Ovary (tissue), 9 donors: Measurements from ENCODE around the gene DBH. TPM values are rescaled to one million over a fixed set of nuclear protein-coding genes. Genes with fewer than 3 reads are reported as not detected.
"Not testable (repeated sequence)": the region's sequence is repeated elsewhere in the genome, so short reads cannot be mapped to it uniquely, and the experiment has no call there.

Source experiments
- DNase-seq, 5 donors: peaks; one replicate each; pipeline ENCODE4 v3.0.0-alpha.2; 2019 to 2020
- H3K27ac ChIP-seq, 2 donors: fragments of 200-600 bp; one replicate each; pipeline versions ENCODE4 v1.5.1 to v1.8.0; 2019 to 2022
- H3K27me3 ChIP-seq: fragments of 200-600 bp; one replicate; pipeline ENCODE4 v1.8.0; 2022
- H3K36me3 ChIP-seq: fragments of 200-600 bp; sonication (generic); one replicate; pipeline ENCODE4 v1.5.1; 2019
- H3K4me1 ChIP-seq: one replicate; pipeline ENCODE4 v1.8.1; 2013; ENCODE audit warnings: mild to moderate bottlenecking, moderate library complexity; ENCODE audit not compliant: insufficient read depth
- H3K4me3 ChIP-seq: fragments of 200-600 bp; sonication (generic); one replicate; pipeline ENCODE4 v1.5.1; 2017
- H3K9me3 ChIP-seq, 2 donors: fragments of 200-600 bp in 1 of 2; sonication (generic) in 1 of 2; one replicate each; pipeline versions ENCODE4 v1.5.1 to v1.8.1; 2013 to 2019; ENCODE audit warnings: mild to moderate bottlenecking in 1 of 2, moderate library complexity in 1 of 2
- EP300 ChIP-seq: sonication (generic); formaldehyde crosslinking; IDR thresholded peaks from one replicate; pipeline ENCODE4 v1.6.1; 2017; ENCODE audit warnings: antibody characterized with exemption
- POLR2A ChIP-seq: fragments of 450-650 bp; IDR thresholded peaks from one replicate; pipeline ENCODE4 v1.6.1; 2017; ENCODE audit warnings: antibody characterized with exemption, mild to moderate bottlenecking, moderate library complexity
- WGBS, 3 donors: extraction: QIAGEN DNeasy Blood & Tissue Kit in 1 of 3; methylation state at CpG; one replicate each; pipeline versions ENCODE4 v1.1.5 to v1.1.7; 2013 to 2017; 5-methylcytosine and 5-hydroxymethylcytosine counted together
- intact Hi-C, 4 donors: fragments of 100-400 bp; cut with DNase I; formaldehyde crosslinking; loops; one replicate each; pipeline versions ENCODE4 v1.11.0 to v1.15.1; 2022 to 2023
- polyA plus RNA-seq, 2 donors: library from polyadenylated mRNA; stranded (reverse); fragments of 200-250 nt in 1 of 2; fragments of 350-450 nt in 1 of 2; fragmentation: Illumina TruSeq in 1 of 2; extraction: RNeasy Lipid Tissue Mini Kit (QIAGEN cat#74804) in 1 of 2; gene quantifications; one replicate each; pipeline ENCODE4 v1.2.3, GENCODE V29; 2013 to 2014
- total RNA-seq, 7 donors: library from RNA; depleted of rRNA in 2 of 7; stranded (reverse); fragments of >200 nt in 2 of 7; fragmentation: NEBNext Ultra II Directional in 3 of 7; extraction: Animal tissue kit (Norgen Biotek cat#: 25700) in 3 of 7; gene quantifications; one replicate each; pipeline versions ENCODE4 v1.1.0 to v1.2.4, GENCODE V29; 2016 to 2023
- TF ChIP-seq, protein P1 (sequence below), 3 donors: fragments of 450-650 bp in 2 of 3; fragments of 200-600 bp in 1 of 3; IDR thresholded peaks; one replicate each; pipeline versions ENCODE4 v1.5.1 to v1.8.0; 2016 to 2022; ENCODE audit warnings: antibody characterized with exemption in 3 of 3, mild to moderate bottlenecking in 1 of 3
- donor health status: DM: no; HTN: no; CAD: no; lungs with moderate emphysema.
- donor health status: DM: no; HTN: no; CAD: no.
- donor health status: Bipolar disorder and iron deficiency.
- donor health status: DM: yes; HTN: yes; CAD: no.
- donor health status: DM: no; HTN: no; CAD: no.
- donor health status: DM: yes; HTN: yes; CAD: no.

DBH gene
- total and polyA plus RNA-seq, 9 donors = 0.28 TPM; not detected in 8

DNA sequence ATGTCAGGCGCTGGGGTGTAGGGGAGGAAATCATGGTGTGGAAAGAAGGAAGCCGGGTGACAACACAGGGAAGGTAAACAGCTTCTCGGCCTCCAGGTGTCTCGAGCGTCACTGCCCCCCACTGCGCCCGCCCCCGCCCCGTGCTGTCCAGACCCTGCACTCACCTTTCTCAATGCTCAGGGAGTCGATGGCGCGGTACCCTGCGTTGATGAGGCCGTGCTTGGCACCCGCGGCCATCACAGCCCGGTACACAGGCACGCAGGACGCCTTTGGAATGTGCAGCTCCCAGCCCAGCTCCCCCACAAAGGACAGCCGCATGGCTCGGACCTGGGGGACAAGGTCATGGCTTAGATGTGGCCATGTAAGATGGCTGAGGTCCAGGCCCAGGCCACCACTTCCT, 35.2 kb downstream of the DBH start:
- 83 to 91% (median 89%) methylated on average over 21 of the region's 21 CpGs for WGBS, 3 donors
- Histone ChIP-seq H3K36me3 (no peaks in the 10 kb centered on the region), H3K27ac (no peak overlapping the region), H3K27me3 (no peaks in the 10 kb centered on the region), H3K9me3 (no peaks in the 10 kb centered on the region), H3K4me1 (no peaks in the 10 kb centered on the region), H3K4me3 (no peak overlapping the region)
- TF ChIP-seq POLR2A (no peak), EP300 (no peak)
- TF ChIP-seq, protein P1, sequence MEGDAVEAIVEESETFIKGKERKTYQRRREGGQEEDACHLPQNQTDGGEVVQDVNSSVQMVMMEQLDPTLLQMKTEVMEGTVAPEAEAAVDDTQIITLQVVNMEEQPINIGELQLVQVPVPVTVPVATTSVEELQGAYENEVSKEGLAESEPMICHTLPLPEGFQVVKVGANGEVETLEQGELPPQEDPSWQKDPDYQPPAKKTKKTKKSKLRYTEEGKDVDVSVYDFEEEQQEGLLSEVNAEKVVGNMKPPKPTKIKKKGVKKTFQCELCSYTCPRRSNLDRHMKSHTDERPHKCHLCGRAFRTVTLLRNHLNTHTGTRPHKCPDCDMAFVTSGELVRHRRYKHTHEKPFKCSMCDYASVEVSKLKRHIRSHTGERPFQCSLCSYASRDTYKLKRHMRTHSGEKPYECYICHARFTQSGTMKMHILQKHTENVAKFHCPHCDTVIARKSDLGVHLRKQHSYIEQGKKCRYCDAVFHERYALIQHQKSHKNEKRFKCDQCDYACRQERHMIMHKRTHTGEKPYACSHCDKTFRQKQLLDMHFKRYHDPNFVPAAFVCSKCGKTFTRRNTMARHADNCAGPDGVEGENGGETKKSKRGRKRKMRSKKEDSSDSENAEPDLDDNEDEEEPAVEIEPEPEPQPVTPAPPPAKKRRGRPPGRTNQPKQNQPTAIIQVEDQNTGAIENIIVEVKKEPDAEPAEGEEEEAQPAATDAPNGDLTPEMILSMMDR (IDR thresholded peaks at IDR 0.05) = no peak
- intact Hi-C loops = no loop called here
- no peak for DNase-seq

GRCh38 chr9:133672503-133673257, 36.5 kb downstream of the DBH start:
- intact Hi-C loops = no loop called here
- H3K27me3 ChIP-seq = no peaks in the 10 kb centered on the region
- H3K9me3 ChIP-seq = no peaks in the 10 kb centered on the region
- H3K4me3 ChIP-seq = no peak overlapping the region
- no peaks in the 10 kb centered on the region for H3K4me1 ChIP-seq
- no peak overlapping the region for H3K27ac ChIP-seq
- 88 to 93% (median 90%) methylated on average over 31 of the region's 31 CpGs for WGBS, 3 donors
- no peak for DNase-seq
- H3K36me3 ChIP-seq = no peaks in the 10 kb centered on the region
- TF ChIP-seq POLR2A = no peak
- TF ChIP-seq EP300 = no peak
- TF ChIP-seq, protein P1 (IDR thresholded peaks at IDR 0.05) = no peak

DNA sequence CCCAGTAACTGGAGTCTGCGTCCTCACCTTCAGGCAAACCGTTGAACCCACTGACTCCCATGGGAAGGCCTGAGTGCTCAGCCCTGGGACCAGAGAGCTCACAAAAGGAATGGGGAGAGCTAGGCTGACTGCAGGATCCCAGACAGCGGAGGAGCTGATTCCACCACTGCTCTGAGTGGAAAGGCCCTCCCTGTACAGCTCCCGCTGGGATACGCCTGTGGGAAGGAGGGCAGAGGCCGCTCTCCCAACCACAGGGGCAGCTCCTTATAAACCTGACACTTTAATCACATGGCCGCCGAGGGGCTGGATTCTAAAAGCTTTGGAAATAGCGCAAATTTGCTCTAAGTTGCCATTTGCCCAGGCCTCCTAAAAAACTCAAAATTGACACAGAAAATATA, 37.1 kb downstream of the DBH start:
- no peak overlapping the region for H3K27ac ChIP-seq
- H3K36me3 ChIP-seq = no peaks in the 10 kb centered on the region
- no peak for DNase-seq
- WGBS, 3 donors = 83 to 87% (median 85%) methylated on average over 9 of the region's 9 CpGs
- H3K27me3 ChIP-seq = no peaks in the 10 kb centered on the region
- no peaks in the 10 kb centered on the region for H3K4me1 ChIP-seq
- intact Hi-C loops = no loop called here
- H3K4me3 ChIP-seq = no peak overlapping the region
- no peaks in the 10 kb centered on the region for H3K9me3 ChIP-seq
- TF ChIP-seq EP300 (no peak), POLR2A (no peak)
- TF ChIP-seq, protein P1 (IDR thresholded peaks at IDR 0.05) = no peak

DNA sequence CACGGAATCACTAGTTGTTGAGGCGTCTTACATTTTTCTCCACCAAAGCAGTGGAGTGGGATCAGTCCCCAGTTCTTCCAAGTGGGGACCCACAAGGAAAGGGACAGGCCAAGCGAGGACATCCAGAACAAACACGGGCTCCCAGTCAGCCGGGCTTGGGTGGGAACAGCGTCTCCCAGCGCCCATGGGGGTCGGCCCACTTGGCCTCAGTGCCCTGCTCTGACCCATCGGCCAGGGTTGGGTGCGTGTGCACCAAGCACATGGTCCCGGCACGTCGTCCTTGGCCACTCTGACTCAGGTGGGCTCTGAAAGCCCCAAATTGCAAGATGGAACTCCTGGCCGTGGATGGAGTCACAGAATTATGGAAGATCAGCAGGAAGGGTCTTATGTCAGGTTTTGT, 37.9 kb downstream of the DBH start:
- no peaks in the 10 kb centered on the region for H3K36me3 ChIP-seq
- no peak overlapping the region for H3K27ac ChIP-seq
- H3K4me3 ChIP-seq = no peak overlapping the region
- intact Hi-C loops = no loop called here
- H3K9me3 ChIP-seq = no peaks in the 10 kb centered on the region
- peaks cover 3% of the 10 kb centered on the region for H3K4me1 ChIP-seq
- no peak for DNase-seq
- WGBS, 3 donors = 92 to 97% (median 96%) methylated on average over 14 of the region's 14 CpGs
- no peaks in the 10 kb centered on the region for H3K27me3 ChIP-seq
- no peak for TF ChIP-seq EP300
- TF ChIP-seq, protein P1 (IDR thresholded peaks at IDR 0.05) = no peak
- TF ChIP-seq POLR2A = no peak

GRCh38 chr9:133675796-133676195, 39.6 kb downstream of the DBH start:
- H3K27ac ChIP-seq, H3K27me3 ChIP-seq, H3K4me1 ChIP-seq, H3K9me3 ChIP-seq, DNase-seq, H3K36me3 ChIP-seq, H3K4me3 ChIP-seq, intact Hi-C loops: not testable (repeated sequence)
- 94 to 98% (median 96%) methylated on average over 3 of the region's 3 CpGs for WGBS, 3 donors
